ENCODE measurements around the gene KLHL13.
"Not testable (repeated sequence)": the region's sequence is repeated elsewhere in the genome, so short reads cannot be mapped to it uniquely, and the experiment has no call there.

GRCh38 chrX:117939296-117939695 lies 177.3 kb downstream of the KLHL13 start:
- not testable (repeated sequence) for TF ChIP-seq POLR2A, CTCF (IDR thresholded peaks at IDR 0.05)
